Keratinocyte (primary cell): ENCODE measurements around the gene KRT8.

Source experiments
- CTCF ChIP-seq, 3 experiments: IDR thresholded peaks in 1 of 3; conservative IDR thresholded peaks in 1 of 3; optimal IDR thresholded peaks in 1 of 3; 2 replicates in 2 of 3; 3 replicates in 1 of 3; pipeline versions ENCODE3 to v1.5.1; 2011; ENCODE audit warnings: low read length in 3 of 3, mild to moderate bottlenecking in 3 of 3, moderate library complexity in 2 of 3, control low read depth in 1 of 3, inconsistent platforms in 1 of 3; ENCODE audit not compliant: insufficient read depth in 2 of 3; ENCODE audit errors: extremely low read depth in 1 of 3
- EZH2 ChIP-seq: IDR thresholded peaks from one replicate; pipeline ENCODE4 v1.6.1; 2012; ENCODE audit warnings: inconsistent platforms, mild to moderate bottlenecking, low read length, moderate library complexity

- TF ChIP-seq EZH2, result no peak
- TF ChIP-seq CTCF (optimal IDR thresholded peaks at IDR 0.05 in 1 of 3, IDR thresholded peaks at IDR 0.05 in 1 of 3, conservative IDR thresholded peaks at IDR 0.05 in 1 of 3; ENCODE audit: extremely low read depth in 1 of 3, insufficient read depth in 2 of 3, low read length in 3 of 3), result no peak
Measured at GRCh38 chr12:52901715-52902541, 2.9 kb downstream of the KRT8 start.
